ENCODE data around the gene WHAMM.

The WHAMM gene

GRCh38 chr15:82882273-82882928 is 73.0 kb downstream of the WHAMM start:
- TF ChIP-seq FOXP2 (optimal IDR thresholded peaks at IDR 0.05; ENCODE audit: borderline replicate concordance, extremely low read depth, extremely low read length, insufficient read depth) (no peak), TAF1 (IDR thresholded peaks at IDR 0.05; ENCODE audit: borderline replicate concordance, insufficient read depth, low read length) (no peak), SIN3A (IDR thresholded peaks at IDR 0.05; ENCODE audit: borderline replicate concordance, insufficient read depth, low read length) (no peak), REST (IDR thresholded peaks at IDR 0.05; ENCODE audit: insufficient read depth in 1 of 2, low read depth in 2 of 2, low read length in 2 of 2) (no peak), POLR2AphosphoS5 (IDR thresholded peaks at IDR 0.05; ENCODE audit: low read depth, low read length) (no peak)
